Adrenal gland (tissue), 12 donors: Measurements from ENCODE around the gene HIRIP3. TPM values are rescaled to one million over a fixed set of nuclear protein-coding genes. Genes with fewer than 3 reads are reported as not detected.

ENCODE experiments used
- DNase-seq, 7 donors: peaks; one replicate each; pipeline ENCODE4 v3.0.0-alpha.2; 2019 to 2020
- H3K27ac ChIP-seq, 5 donors: fragments of 200-600 bp; sonication (generic) in 4 of 5; 1 replicate in 3 of 5; 2 replicates in 2 of 5; pipeline versions ENCODE4 v1.5.1 to v1.8.0; 2016 to 2020; ENCODE audit warnings: mild to moderate bottlenecking in 1 of 5
- H3K27me3 ChIP-seq: fragments of 200-600 bp; 2 replicates; pipeline ENCODE4 v1.8.0; 2021
- H3K36me3 ChIP-seq, 2 donors: fragments of 200-600 bp; replicated peaks in 1 of 2; 1 replicate in 1 of 2; 2 replicates in 1 of 2; pipeline versions ENCODE4 v1.5.1 to v1.8.0; 2018 to 2022
- H3K4me1 ChIP-seq, 2 donors: fragments of 200-600 bp; replicated peaks in 1 of 2; 1 replicate in 1 of 2; 2 replicates in 1 of 2; pipeline versions ENCODE4 v1.5.1 to v1.8.0; 2018 to 2021
- H3K4me3 ChIP-seq, 4 donors: fragments of 200-600 bp; sonication (generic) in 3 of 4; one replicate each; pipeline ENCODE4 v1.5.1; 2016 to 2018
- H3K9me3 ChIP-seq, 3 donors: fragments of 200-600 bp; sonication (generic) in 1 of 3; replicated peaks in 1 of 3; 1 replicate in 2 of 3; 2 replicates in 1 of 3; pipeline versions ENCODE4 v1.5.1 to v1.8.0; 2016 to 2021
- CTCF ChIP-seq, 6 experiments: fragments of 450-650 bp in 4 of 6; fragments of 200-600 bp in 2 of 6; sonication (generic) in 1 of 6; IDR thresholded peaks; 1 replicate in 5 of 6; 2 replicates in 1 of 6; pipeline versions ENCODE4 v1.5.1 to v1.8.0; 2016 to 2021; ENCODE audit warnings: antibody characterized with exemption in 6 of 6, mild to moderate bottlenecking in 2 of 6, moderate library complexity in 1 of 6
- POLR2A ChIP-seq, 2 donors: fragments of 450-650 bp; IDR thresholded peaks; one replicate each; pipeline ENCODE4 v1.6.1; 2017; ENCODE audit warnings: antibody characterized with exemption in 2 of 2, mild to moderate bottlenecking in 2 of 2, moderate library complexity in 1 of 2
- WGBS, 4 donors: extraction: QIAGEN DNeasy Blood & Tissue Kit in 2 of 4; methylation state at CpG; one replicate each; pipeline versions ENCODE4 v1.1.5 to v1.1.7; 2013 to 2017; 5-methylcytosine and 5-hydroxymethylcytosine counted together
- intact Hi-C, 2 donors: fragments of 100-400 bp; cut with DNase I; formaldehyde crosslinking; loops; one replicate each; pipeline versions ENCODE4 v1.14.1 to v1.15.0; 2022 to 2023
- polyA plus RNA-seq, 3 donors: library from polyadenylated mRNA; stranded (reverse); fragments of 200-250 nt in 2 of 3; fragments of 350-450 nt in 1 of 3; fragmentation: Illumina TruSeq in 1 of 3; extraction: RNeasy Lipid Tissue Mini Kit (QIAGEN cat#74804) in 1 of 3; gene quantifications; one replicate each; pipeline ENCODE4 v1.2.3, GENCODE V29; 2013 to 2014
- total RNA-seq, 9 donors: library from RNA; depleted of rRNA in 4 of 9; stranded (reverse); fragments of >200 nt in 4 of 9; fragments of 120-200 nt in 1 of 9; fragmentation: NEBNext Ultra II Directional in 1 of 9; extraction: Animal tissue kit (Norgen Biotek cat#: 25700) in 1 of 9; gene quantifications; one replicate each; pipeline versions ENCODE4 v1.1.0 to v1.2.4, GENCODE V29; 2013 to 2023
- donor health status: healthy with polysubstance abuse.
- donor health status: Bipolar disorder and iron deficiency.
- donor health status: DM: yes; HTN: yes; CAD: no.
- donor health status: DM: no; HTN: no; CAD: no.
- donor health status: DM: no; HTN: no; CAD: no.
- donor health status: DM: yes; HTN: yes; CAD: no.

The HIRIP3 gene
- total and polyA plus RNA-seq, 12 donors, result 11.0 to 35.0 (median 19.1) TPM

GRCh38 chr16:29987371-29988085 lies 7.9 kb downstream of the HIRIP3 start:
- Histone ChIP-seq H3K27ac (no peak overlapping the region), H3K4me3 (no peak overlapping the region), H3K36me3 (peaks cover 0 to 99% of the 10 kb centered on the region in 2 donors), H3K27me3 (no peaks in the 10 kb centered on the region), H3K4me1 (no peaks in the 10 kb centered on the region), H3K9me3 (no peaks in the 10 kb centered on the region)
- intact Hi-C loops, result no loop called here
- DNase-seq, result no peak
- TF ChIP-seq CTCF (IDR thresholded peaks at IDR 0.05), result no peak
- no peak for TF ChIP-seq POLR2A (IDR thresholded peaks at IDR 0.05)
- WGBS, 4 donors, result 89 to 95% (median 91%) methylated on average over 1 to 35 of the region's 35 CpGs

GRCh38 chr16:29986931-29987330 lies 8.5 kb downstream of the HIRIP3 start:
- no peaks in the 10 kb centered on the region for H3K9me3 ChIP-seq
- no peak overlapping the region for H3K27ac ChIP-seq
- H3K36me3 ChIP-seq, result peaks cover 0 to 99% of the 10 kb centered on the region in 2 donors
- 87 to 95% (median 93%) methylated on average over 3 to 5 of the region's 5 CpGs for WGBS, 4 donors
- H3K4me3 ChIP-seq, result no peak overlapping the region
- intact Hi-C loops, result no loop called here
- no peaks in the 10 kb centered on the region for H3K4me1 ChIP-seq
- H3K27me3 ChIP-seq, result no peaks in the 10 kb centered on the region
- TF ChIP-seq CTCF (IDR thresholded peaks at IDR 0.05) (no peak), POLR2A (IDR thresholded peaks at IDR 0.05) (no peak)
- no peak for DNase-seq

- DNase-seq, result no peak
Observed at GRCh38 chr16:29986231-29986630, 9.2 kb downstream of the HIRIP3 start.

GRCh38 chr16:29985271-29985811 lies 10.1 kb downstream of the HIRIP3 start:
- no peaks in the 10 kb centered on the region for H3K9me3 ChIP-seq
- no peaks in the 10 kb centered on the region for H3K27me3 ChIP-seq
- H3K36me3 ChIP-seq, result peaks cover 0 to 99% of the 10 kb centered on the region in 2 donors
- TF ChIP-seq POLR2A (IDR thresholded peaks at IDR 0.05) (no peak), CTCF (IDR thresholded peaks at IDR 0.05) (no peak)
- peaks cover 0 to 2% of the 10 kb centered on the region in 2 donors for H3K4me1 ChIP-seq
- H3K4me3 ChIP-seq, result no peak overlapping the region
- 91 to 95% (median 94%) methylated on average over 15 to 28 of the region's 28 CpGs for WGBS, 4 donors
- H3K27ac ChIP-seq, result no peak overlapping the region
- intact Hi-C loops, result no loop called here
- DNase-seq, result no peak

More at GRCh38 chr16:29986231-29986630, 9.2 kb downstream of the HIRIP3 start:
- TF ChIP-seq POLR2A (IDR thresholded peaks at IDR 0.05), result no peak
- TF ChIP-seq CTCF (IDR thresholded peaks at IDR 0.05), result no peak
- H3K9me3 ChIP-seq, result no peaks in the 10 kb centered on the region
- WGBS, 4 donors, result 91 to 100% (median 94%) methylated on average over 2 to 20 of the region's 20 CpGs
- no peaks in the 10 kb centered on the region for H3K27me3 ChIP-seq
- H3K27ac ChIP-seq, result no peak overlapping the region
- H3K36me3 ChIP-seq, result peaks cover 0 to 99% of the 10 kb centered on the region in 2 donors
- no peak overlapping the region for H3K4me3 ChIP-seq
- intact Hi-C loops, result no loop called here
- no peaks in the 10 kb centered on the region for H3K4me1 ChIP-seq
